ENCODE results near the gene OSBP.

DNA sequence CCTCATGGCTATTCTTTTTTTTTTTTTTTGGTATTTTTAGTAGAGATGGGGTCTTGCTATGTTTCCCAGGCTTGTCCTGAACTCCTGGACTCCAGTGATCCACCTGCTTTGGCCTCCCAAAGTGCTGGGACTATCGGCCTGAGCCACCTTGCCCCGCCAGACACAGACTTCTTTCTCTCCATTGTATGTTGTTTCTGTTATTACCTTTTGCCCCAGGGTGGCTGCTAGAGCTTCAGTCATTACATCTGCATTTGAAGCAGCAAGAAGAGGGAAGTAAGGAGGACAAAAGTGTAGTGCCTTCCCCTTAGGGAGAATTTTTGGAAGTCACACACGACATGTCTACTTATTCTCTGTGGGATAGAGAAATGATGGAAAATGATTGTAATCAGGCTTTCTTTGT lies 10.1 kb upstream of the OSBP start:
- TF ChIP-seq, protein P1, sequence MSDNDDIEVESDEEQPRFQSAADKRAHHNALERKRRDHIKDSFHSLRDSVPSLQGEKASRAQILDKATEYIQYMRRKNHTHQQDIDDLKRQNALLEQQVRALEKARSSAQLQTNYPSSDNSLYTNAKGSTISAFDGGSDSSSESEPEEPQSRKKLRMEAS (IDR thresholded peaks at IDR 0.05) = no peak
- TF ChIP-seq, protein P2, sequence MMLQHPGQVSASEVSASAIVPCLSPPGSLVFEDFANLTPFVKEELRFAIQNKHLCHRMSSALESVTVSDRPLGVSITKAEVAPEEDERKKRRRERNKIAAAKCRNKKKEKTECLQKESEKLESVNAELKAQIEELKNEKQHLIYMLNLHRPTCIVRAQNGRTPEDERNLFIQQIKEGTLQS (IDR thresholded peaks at IDR 0.05) = no peak
- TF ChIP-seq, protein P3, sequence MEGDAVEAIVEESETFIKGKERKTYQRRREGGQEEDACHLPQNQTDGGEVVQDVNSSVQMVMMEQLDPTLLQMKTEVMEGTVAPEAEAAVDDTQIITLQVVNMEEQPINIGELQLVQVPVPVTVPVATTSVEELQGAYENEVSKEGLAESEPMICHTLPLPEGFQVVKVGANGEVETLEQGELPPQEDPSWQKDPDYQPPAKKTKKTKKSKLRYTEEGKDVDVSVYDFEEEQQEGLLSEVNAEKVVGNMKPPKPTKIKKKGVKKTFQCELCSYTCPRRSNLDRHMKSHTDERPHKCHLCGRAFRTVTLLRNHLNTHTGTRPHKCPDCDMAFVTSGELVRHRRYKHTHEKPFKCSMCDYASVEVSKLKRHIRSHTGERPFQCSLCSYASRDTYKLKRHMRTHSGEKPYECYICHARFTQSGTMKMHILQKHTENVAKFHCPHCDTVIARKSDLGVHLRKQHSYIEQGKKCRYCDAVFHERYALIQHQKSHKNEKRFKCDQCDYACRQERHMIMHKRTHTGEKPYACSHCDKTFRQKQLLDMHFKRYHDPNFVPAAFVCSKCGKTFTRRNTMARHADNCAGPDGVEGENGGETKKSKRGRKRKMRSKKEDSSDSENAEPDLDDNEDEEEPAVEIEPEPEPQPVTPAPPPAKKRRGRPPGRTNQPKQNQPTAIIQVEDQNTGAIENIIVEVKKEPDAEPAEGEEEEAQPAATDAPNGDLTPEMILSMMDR (IDR thresholded peaks at IDR 0.05; ENCODE audit: low read depth, low read length, missing input control) = no peak
- TF ChIP-seq HNF4G (IDR thresholded peaks at IDR 0.05) (no peak), SP1 (IDR thresholded peaks at IDR 0.05) (no peak), GABPA (IDR thresholded peaks at IDR 0.05 in 1 of 2, conservative IDR thresholded peaks at IDR 0.05 in 1 of 2) (no peak), FOXA2 (IDR thresholded peaks at IDR 0.05) (no peak), RAD21 (IDR thresholded peaks at IDR 0.05) (no peak), EGR1 (IDR thresholded peaks at IDR 0.05; ENCODE audit: low read depth in 2 of 2) (no peak), NR2F2 (IDR thresholded peaks at IDR 0.05) (no peak), YY1 (IDR thresholded peaks at IDR 0.05) (no peak), RXRA (IDR thresholded peaks at IDR 0.05) (no peak)
- TF ChIP-seq, protein P4, sequence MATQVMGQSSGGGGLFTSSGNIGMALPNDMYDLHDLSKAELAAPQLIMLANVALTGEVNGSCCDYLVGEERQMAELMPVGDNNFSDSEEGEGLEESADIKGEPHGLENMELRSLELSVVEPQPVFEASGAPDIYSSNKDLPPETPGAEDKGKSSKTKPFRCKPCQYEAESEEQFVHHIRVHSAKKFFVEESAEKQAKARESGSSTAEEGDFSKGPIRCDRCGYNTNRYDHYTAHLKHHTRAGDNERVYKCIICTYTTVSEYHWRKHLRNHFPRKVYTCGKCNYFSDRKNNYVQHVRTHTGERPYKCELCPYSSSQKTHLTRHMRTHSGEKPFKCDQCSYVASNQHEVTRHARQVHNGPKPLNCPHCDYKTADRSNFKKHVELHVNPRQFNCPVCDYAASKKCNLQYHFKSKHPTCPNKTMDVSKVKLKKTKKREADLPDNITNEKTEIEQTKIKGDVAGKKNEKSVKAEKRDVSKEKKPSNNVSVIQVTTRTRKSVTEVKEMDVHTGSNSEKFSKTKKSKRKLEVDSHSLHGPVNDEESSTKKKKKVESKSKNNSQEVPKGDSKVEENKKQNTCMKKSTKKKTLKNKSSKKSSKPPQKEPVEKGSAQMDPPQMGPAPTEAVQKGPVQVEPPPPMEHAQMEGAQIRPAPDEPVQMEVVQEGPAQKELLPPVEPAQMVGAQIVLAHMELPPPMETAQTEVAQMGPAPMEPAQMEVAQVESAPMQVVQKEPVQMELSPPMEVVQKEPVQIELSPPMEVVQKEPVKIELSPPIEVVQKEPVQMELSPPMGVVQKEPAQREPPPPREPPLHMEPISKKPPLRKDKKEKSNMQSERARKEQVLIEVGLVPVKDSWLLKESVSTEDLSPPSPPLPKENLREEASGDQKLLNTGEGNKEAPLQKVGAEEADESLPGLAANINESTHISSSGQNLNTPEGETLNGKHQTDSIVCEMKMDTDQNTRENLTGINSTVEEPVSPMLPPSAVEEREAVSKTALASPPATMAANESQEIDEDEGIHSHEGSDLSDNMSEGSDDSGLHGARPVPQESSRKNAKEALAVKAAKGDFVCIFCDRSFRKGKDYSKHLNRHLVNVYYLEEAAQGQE (IDR thresholded peaks at IDR 0.05) = no peak
